Ishikawa (cell line): ENCODE measurements around the gene PRDX2.

Source experiments
- YY1 ChIP-seq: IDR thresholded peaks from 2 replicates; pipeline ENCODE4 v1.6.1; 2012; ENCODE audit warnings: low read depth
- TF ChIP-seq, protein P1 (sequence below): IDR thresholded peaks from 2 replicates; pipeline ENCODE4 v1.6.1; 2012

- TF ChIP-seq, protein P1, sequence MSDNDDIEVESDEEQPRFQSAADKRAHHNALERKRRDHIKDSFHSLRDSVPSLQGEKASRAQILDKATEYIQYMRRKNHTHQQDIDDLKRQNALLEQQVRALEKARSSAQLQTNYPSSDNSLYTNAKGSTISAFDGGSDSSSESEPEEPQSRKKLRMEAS, result no peak
- TF ChIP-seq YY1, result no peak
Measured at GRCh38 chr19:12788042-12788681, 13.4 kb downstream of the PRDX2 start.
